IMR-90 (cell line): ENCODE measurements around the gene HSPA12A. TPM values are rescaled to one million over a fixed set of nuclear protein-coding genes. Genes with fewer than 3 reads are reported as not detected.

Experiments
- ATAC-seq: fragments of 200-7000 bp; cut with Tn5 transposase; 2 replicates; pipeline ENCODE4 v1.9.1; 2020; ENCODE audit warnings: low read depth, mild to moderate bottlenecking, moderate library complexity
- BruUV-seq: library from RNA; stranded (reverse); fragments of 400-500 nt; replicated peaks from 2 replicates; lab custom pipeline; 2021; lab: Mats Ljungman, UMichigan
- CTCF ChIA-PET: fragments of 300-600 bp; formaldehyde crosslinking; extraction: SDS; loops from one replicate; lab custom pipeline; 2021; ENCODE audit warnings: antibody characterized with exemption; lab: Yijun Ruan, JAX
- POLR2A ChIA-PET: fragments of 300-600 bp; sonication (Branson Sonifier 250); formaldehyde crosslinking; loops from one replicate; lab custom pipeline; 2022; ENCODE audit warnings: antibody characterized with exemption; ENCODE audit not compliant: unreplicated experiment; lab: Charles Lee
- DNase-seq: peaks from one replicate; pipeline ENCODE4 v3.0.0; 2013
- H2AFZ ChIP-seq: replicated peaks from 2 replicates; pipeline ENCODE3; 2013; ENCODE audit warnings: low read length, mild to moderate bottlenecking; ENCODE audit not compliant: poor library complexity
- H2AK5ac ChIP-seq: 2 replicates; pipeline ENCODE4 v1.6.1; 2013; ENCODE audit warnings: low read depth, low read length, inconsistent platforms
- H2AK9ac ChIP-seq: replicated peaks from 2 replicates; pipeline ENCODE3; 2013; ENCODE audit warnings: mild to moderate bottlenecking, low read depth, low read length, moderate library complexity; ENCODE audit not compliant: poor library complexity
- H2BK120ac ChIP-seq: 2 replicates; pipeline ENCODE4 v1.6.1; 2013; ENCODE audit warnings: low read depth, low read length, inconsistent platforms
- H2BK15ac ChIP-seq: 3 replicates; pipeline ENCODE4 v1.6.1; 2013; ENCODE audit warnings: low read depth, low read length, inconsistent platforms
- H2BK20ac ChIP-seq: 2 replicates; pipeline ENCODE4 v1.6.1; 2013; ENCODE audit warnings: low read depth, mild to moderate bottlenecking, inconsistent platforms, low read length, moderate library complexity
- H2BK5ac ChIP-seq: 2 replicates; pipeline ENCODE4 v1.6.1; 2013; ENCODE audit warnings: mild to moderate bottlenecking, low read depth, low read length, inconsistent platforms; ENCODE audit not compliant: poor library complexity, severe bottlenecking
- H3K14ac ChIP-seq: replicated peaks from 2 replicates; pipeline ENCODE4 v1.6.1; 2013; ENCODE audit warnings: low read depth, low read length, inconsistent platforms
- H3K18ac ChIP-seq: 2 replicates; pipeline ENCODE4 v1.6.1; 2013; ENCODE audit warnings: low read depth, low read length, control low read depth
- H3K23ac ChIP-seq: 2 replicates; pipeline ENCODE4 v1.6.1; 2013; ENCODE audit warnings: low read depth, low read length, inconsistent platforms
- H3K27ac ChIP-seq: 2 replicates; pipeline ENCODE4 v1.5.1; 2013; ENCODE audit warnings: mild to moderate bottlenecking, control low read depth, low read length; ENCODE audit not compliant: insufficient read depth
- H3K27me3 ChIP-seq: 2 replicates; pipeline ENCODE4 v1.6.1; 2013; ENCODE audit warnings: low read length; ENCODE audit not compliant: control insufficient read depth, insufficient read depth
- H3K36me3 ChIP-seq: 2 replicates; pipeline ENCODE4 v1.6.1; 2013; ENCODE audit warnings: low read length, mixed read lengths; ENCODE audit not compliant: control insufficient read depth, insufficient read depth
- H3K4ac ChIP-seq: 2 replicates; pipeline ENCODE4 v1.6.1; 2013; ENCODE audit warnings: low read depth, low read length, inconsistent platforms
- H3K4me1 ChIP-seq: 2 replicates; pipeline ENCODE4 v1.6.1; 2013; ENCODE audit warnings: low read length, mixed read lengths; ENCODE audit not compliant: control insufficient read depth, insufficient read depth
- H3K4me2 ChIP-seq: 2 replicates; pipeline ENCODE4 v1.6.1; 2013; ENCODE audit warnings: low read depth, mild to moderate bottlenecking, control low read depth, low read length, moderate library complexity
- H3K4me3 ChIP-seq: 2 replicates; pipeline ENCODE4 v1.5.1; 2013; ENCODE audit warnings: low read depth, mild to moderate bottlenecking, control low read depth, low read length, moderate library complexity; ENCODE audit not compliant: insufficient read depth
- H3K56ac ChIP-seq: 2 replicates; pipeline ENCODE4 v1.6.1; 2013; ENCODE audit warnings: low read length, inconsistent platforms; ENCODE audit not compliant: insufficient read depth; ENCODE audit errors: extremely low read depth
- H3K79me1 ChIP-seq, 2 experiments: 2 replicates each; pipeline ENCODE4 v1.6.1; 2013; ENCODE audit warnings: low read length in 2 of 2, inconsistent platforms in 1 of 2, low read depth in 1 of 2
- H3K9ac ChIP-seq: 2 replicates; pipeline ENCODE4 v1.6.1; 2013; ENCODE audit warnings: low read depth, low read length, control low read depth
- H3K9me1 ChIP-seq: 2 replicates; pipeline ENCODE4 v1.6.1; 2013; ENCODE audit warnings: low read length, inconsistent platforms; ENCODE audit not compliant: insufficient read depth
- H3K9me3 ChIP-seq: 2 replicates; pipeline ENCODE4 v1.6.1; 2013; ENCODE audit warnings: low read length; ENCODE audit not compliant: control insufficient read depth, insufficient read depth
- H4K20me1 ChIP-seq: 2 replicates; pipeline ENCODE4 v1.6.1; 2013; ENCODE audit warnings: low read length, inconsistent platforms; ENCODE audit not compliant: insufficient read depth
- H4K5ac ChIP-seq: 2 replicates; pipeline ENCODE4 v1.6.1; 2013; ENCODE audit warnings: mild to moderate bottlenecking, low read depth, low read length, control low read depth
- H4K8ac ChIP-seq, 2 experiments: 2 replicates each; pipeline ENCODE4 v1.6.1; 2013; ENCODE audit warnings: low read depth in 2 of 2, low read length in 2 of 2, control low read depth in 1 of 2, inconsistent platforms in 1 of 2
- H4K91ac ChIP-seq: 2 replicates; pipeline ENCODE4 v1.6.1; 2013; ENCODE audit warnings: low read depth, low read length, inconsistent platforms; ENCODE audit not compliant: insufficient read depth
- BHLHE40 ChIP-seq: fragments of 150-350 bp; IDR thresholded peaks from 2 replicates; pipeline ENCODE4 v1.6.1; 2016; ENCODE audit warnings: mild to moderate bottlenecking, low read depth, low read length
- NFE2L2 ChIP-seq: fragments of 150-350 bp; IDR thresholded peaks from 2 replicates; pipeline ENCODE4 v1.6.1; 2016; ENCODE audit warnings: low read depth, mild to moderate bottlenecking, low read length
- RFX5 ChIP-seq: IDR thresholded peaks from 2 replicates; pipeline ENCODE4 v1.8.0; 2012; ENCODE audit warnings: low read depth, mild to moderate bottlenecking, low read length, moderate library complexity
- WGBS, 2 experiments: methylation state at CpG; one replicate each; pipeline versions ENCODE4 v1.1.5 to v1.1.7; 2013; ENCODE audit warnings: missing lambda C conversion rate in 2 of 2; ENCODE audit not compliant: insufficient read length in 1 of 2; ENCODE audit errors: extremely low coverage in 2 of 2; 5-methylcytosine and 5-hydroxymethylcytosine counted together
- dilution Hi-C: fragments of 300-500 bp; cut with HindIII; formaldehyde crosslinking; loops from one replicate; pipeline ENCODE4 v1.14.3; 2018; ENCODE audit warnings: low sequenced_read_pairs; ENCODE audit not compliant: unreplicated experiment
- in situ Hi-C: fragments of 300-500 bp; cut with MboI; formaldehyde crosslinking; loops from 3 replicates; pipeline ENCODE4 v1.14.3; 2019; ENCODE audit warnings: low sequenced_read_pairs, inconsistent platforms, mixed read lengths
- intact Hi-C: fragments of 100-400 bp; cut with micrococcal nuclease; formaldehyde crosslinking; loops from 2 replicates; pipeline ENCODE4 v1.10.0; 2022
- polyA plus RNA-seq, 3 experiments: library from polyadenylated mRNA; depleted of rRNA; stranded (reverse); fragments of >200 nt; gene quantifications; 2 replicates each; pipeline ENCODE4 v1.2.3, GENCODE V29; 2012; ENCODE audit warnings: low replicate concordance in 1 of 3
- total RNA-seq: library from RNA; depleted of rRNA; stranded (reverse); fragments of >200 nt; gene quantifications from 2 replicates; pipeline ENCODE4 v1.2.3, GENCODE V29; 2012

The HSPA12A gene
- total and polyA plus RNA-seq, 2 of the 4 experiments (the other 2 are of a cell fraction), result 16.1 to 16.7 TPM

GRCh38 chr10:116669832-116670644, 72.3 kb downstream of the HSPA12A start:
- Histone ChIP-seq H3K4me2 (no peak overlapping the region), H4K20me1 (no peaks in the 10 kb centered on the region), H3K23ac (no peak overlapping the region), H2BK20ac (no peak overlapping the region), H3K27ac (no peak overlapping the region), H2BK15ac (no peak overlapping the region), H3K9me1 (peaks cover 7% of the 10 kb centered on the region), H3K4me1 (peaks cover 8% of the 10 kb centered on the region), H2BK120ac (no peak overlapping the region), H3K4me3 (no peak overlapping the region), H2BK5ac (no peak overlapping the region), H3K27me3 (no peaks in the 10 kb centered on the region), H2AFZ (no peak overlapping the region), H3K14ac (no peak overlapping the region), H2AK9ac (no peak overlapping the region), H3K79me1 (no peaks in the 10 kb centered on the region), H4K91ac (no peak overlapping the region), H3K9ac (no peak overlapping the region), H3K4ac (no peak overlapping the region), H3K9me3 (peaks cover 2% of the 10 kb centered on the region; the same call in 1 of the 2 replicates), H4K5ac (no peak overlapping the region), H2AK5ac (no peak overlapping the region), H4K8ac (no peak overlapping the region), H3K56ac (no peak overlapping the region), H3K36me3 (peaks cover 6% of the 10 kb centered on the region), H3K18ac (no peak overlapping the region)
- in situ Hi-C loops (loop anchor here (5.0 kb wide), 1 partner anchor 507 kb away; no protein-coding TSS in a partner anchor), intact Hi-C loops (no loop called here), dilution Hi-C loops (no loop called here)
- no TSS peak for BruUV-seq
- POLR2A ChIA-PET, result no interaction called here
- CTCF ChIA-PET, result no interaction called here
- no peak for ATAC-seq
- 40% methylated on average over 3 of the region's 41 CpGs; no CpG with 5 or more reads in 1 of the 2 experiments for WGBS, 2 experiments
- no peak for TF ChIP-seq BHLHE40
- no peak for TF ChIP-seq RFX5
- no peak for TF ChIP-seq NFE2L2
- DNase-seq, result no peak
